Measurements from ENCODE around the gene STEAP1.

The STEAP1 gene

DNA sequence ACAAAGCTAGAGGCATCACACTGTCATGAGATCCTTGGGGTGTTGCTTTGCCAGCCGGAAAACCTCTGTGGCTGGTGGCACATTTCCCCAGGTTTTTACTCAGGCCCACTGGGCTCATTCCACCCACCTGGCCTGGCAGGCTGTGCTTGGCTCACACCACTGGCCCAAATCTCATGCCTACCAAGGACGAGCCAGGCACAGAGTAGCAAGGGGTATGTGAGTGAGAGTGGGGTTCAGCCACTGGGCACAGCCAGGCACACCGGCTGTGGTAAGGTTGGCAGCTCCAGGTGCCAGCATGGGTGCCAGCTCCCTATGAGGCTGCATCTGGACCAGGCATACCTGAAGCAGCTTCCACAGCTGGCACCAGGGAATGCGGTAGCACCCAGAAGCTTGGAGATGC, 21.4 kb downstream of the STEAP1 start:
- H3K27ac ChIP-seq (ENCODE audit: low read depth, low read length): no peak overlapping the region
- no peaks in the 10 kb centered on the region for H4K20me1 ChIP-seq (ENCODE audit: control insufficient read depth, insufficient read depth, low read depth, low read length)
- H3K9me3 ChIP-seq (ENCODE audit: control insufficient read depth, insufficient read depth, low read length): peaks cover 11% of the 10 kb centered on the region; the same call in 1 of the 2 replicates
- H3K4me3 ChIP-seq (ENCODE audit: low read length): no peak overlapping the region
- H3K4me1 ChIP-seq (ENCODE audit: control insufficient read depth, low read length): no peaks in the 10 kb centered on the region
- no peaks in the 10 kb centered on the region for H3K9me2 ChIP-seq (replicated peaks; ENCODE audit: control insufficient read depth, low read length)
- H3K4me2 ChIP-seq (ENCODE audit: low read length): no peak overlapping the region
- TF ChIP-seq EZH2phosphoT487 (IDR thresholded peaks at IDR 0.05; ENCODE audit: borderline replicate concordance, low read length): no peak
- TF ChIP-seq, protein P1, sequence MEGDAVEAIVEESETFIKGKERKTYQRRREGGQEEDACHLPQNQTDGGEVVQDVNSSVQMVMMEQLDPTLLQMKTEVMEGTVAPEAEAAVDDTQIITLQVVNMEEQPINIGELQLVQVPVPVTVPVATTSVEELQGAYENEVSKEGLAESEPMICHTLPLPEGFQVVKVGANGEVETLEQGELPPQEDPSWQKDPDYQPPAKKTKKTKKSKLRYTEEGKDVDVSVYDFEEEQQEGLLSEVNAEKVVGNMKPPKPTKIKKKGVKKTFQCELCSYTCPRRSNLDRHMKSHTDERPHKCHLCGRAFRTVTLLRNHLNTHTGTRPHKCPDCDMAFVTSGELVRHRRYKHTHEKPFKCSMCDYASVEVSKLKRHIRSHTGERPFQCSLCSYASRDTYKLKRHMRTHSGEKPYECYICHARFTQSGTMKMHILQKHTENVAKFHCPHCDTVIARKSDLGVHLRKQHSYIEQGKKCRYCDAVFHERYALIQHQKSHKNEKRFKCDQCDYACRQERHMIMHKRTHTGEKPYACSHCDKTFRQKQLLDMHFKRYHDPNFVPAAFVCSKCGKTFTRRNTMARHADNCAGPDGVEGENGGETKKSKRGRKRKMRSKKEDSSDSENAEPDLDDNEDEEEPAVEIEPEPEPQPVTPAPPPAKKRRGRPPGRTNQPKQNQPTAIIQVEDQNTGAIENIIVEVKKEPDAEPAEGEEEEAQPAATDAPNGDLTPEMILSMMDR (IDR thresholded peaks at IDR 0.05; ENCODE audit: low read depth, low read length, poor library complexity, severe bottlenecking): no peak
- H3F3A ChIP-seq (ENCODE audit: control insufficient read depth, insufficient read depth): no peaks in the 10 kb centered on the region
- no peaks in the 10 kb centered on the region for H3K36me3 ChIP-seq (ENCODE audit: control insufficient read depth, low read length)
- H3K27me3 ChIP-seq (ENCODE audit: control insufficient read depth, low read length): no peaks in the 10 kb centered on the region
- no peaks in the 10 kb centered on the region for H3K79me2 ChIP-seq (ENCODE audit: control insufficient read depth, low read length)

DNA sequence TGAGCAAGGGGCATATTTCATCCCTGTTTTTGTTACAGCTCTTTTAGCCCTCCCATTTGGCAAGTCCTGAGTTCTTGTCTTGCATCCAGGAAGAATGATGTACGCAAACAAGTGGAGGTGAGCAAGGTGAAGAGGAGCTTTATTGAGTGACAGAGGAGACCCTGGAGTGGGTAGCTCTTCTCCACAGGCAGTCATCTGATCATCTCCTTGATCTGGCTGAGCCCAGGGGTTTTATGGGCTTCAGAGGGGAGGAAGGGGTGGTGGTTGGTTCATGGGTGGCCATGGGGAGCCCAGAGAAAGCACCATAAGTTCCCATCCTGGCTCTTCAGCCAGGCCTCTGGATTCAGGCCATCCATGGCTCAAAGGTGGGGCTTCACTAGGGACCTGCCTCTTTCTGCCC, 21.9 kb downstream of the STEAP1 start:
- Histone ChIP-seq H3K4me2 (ENCODE audit: low read length) (no peak overlapping the region), H3K79me2 (ENCODE audit: control insufficient read depth, low read length) (no peaks in the 10 kb centered on the region), H3K27me3 (ENCODE audit: control insufficient read depth, low read length) (no peaks in the 10 kb centered on the region), H3K9me2 (replicated peaks; ENCODE audit: control insufficient read depth, low read length) (no peaks in the 10 kb centered on the region), H3K36me3 (ENCODE audit: control insufficient read depth, low read length) (no peaks in the 10 kb centered on the region), H3K4me1 (ENCODE audit: control insufficient read depth, low read length) (no peaks in the 10 kb centered on the region), H3K4me3 (ENCODE audit: low read length) (no peak overlapping the region), H3K27ac (ENCODE audit: low read depth, low read length) (no peak overlapping the region), H3F3A (ENCODE audit: control insufficient read depth, insufficient read depth) (no peaks in the 10 kb centered on the region), H3K9me3 (ENCODE audit: control insufficient read depth, insufficient read depth, low read length) (peaks cover 11% of the 10 kb centered on the region; the same call in 1 of the 2 replicates), H4K20me1 (ENCODE audit: control insufficient read depth, insufficient read depth, low read depth, low read length) (no peaks in the 10 kb centered on the region)
- TF ChIP-seq, protein P1 (IDR thresholded peaks at IDR 0.05; ENCODE audit: low read depth, low read length, poor library complexity, severe bottlenecking): no peak
- no peak for TF ChIP-seq EZH2phosphoT487 (IDR thresholded peaks at IDR 0.05; ENCODE audit: borderline replicate concordance, low read length)

DNA sequence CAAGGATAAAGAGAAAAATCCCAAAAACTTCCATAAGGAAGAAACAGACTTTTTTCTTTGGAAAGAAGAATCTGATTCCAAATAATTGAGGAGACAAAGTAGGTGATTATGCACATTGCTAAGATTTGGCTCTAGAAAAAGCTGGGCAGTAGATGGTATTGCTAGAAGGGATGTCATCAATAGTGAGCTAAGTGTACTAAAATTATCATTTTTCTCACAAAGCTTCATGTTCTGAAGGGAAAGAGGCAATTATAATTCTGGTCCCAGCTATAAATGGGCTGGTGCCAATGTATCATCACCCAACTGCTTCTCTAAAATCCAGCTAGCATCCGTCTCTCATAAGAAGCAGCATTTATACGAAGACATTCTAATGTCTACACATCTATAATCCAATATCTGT, 23.9 kb downstream of the STEAP1 start:
- Histone ChIP-seq H3K4me2 (ENCODE audit: low read length) (no peak overlapping the region), H3K36me3 (ENCODE audit: control insufficient read depth, low read length) (no peaks in the 10 kb centered on the region), H3F3A (ENCODE audit: control insufficient read depth, insufficient read depth) (no peaks in the 10 kb centered on the region), H3K79me2 (ENCODE audit: control insufficient read depth, low read length) (no peaks in the 10 kb centered on the region), H3K9me3 (ENCODE audit: control insufficient read depth, insufficient read depth, low read length) (peaks cover 11% of the 10 kb centered on the region; the same call in 1 of the 2 replicates), H3K27me3 (ENCODE audit: control insufficient read depth, low read length) (no peaks in the 10 kb centered on the region), H3K4me1 (ENCODE audit: control insufficient read depth, low read length) (no peaks in the 10 kb centered on the region), H3K27ac (ENCODE audit: low read depth, low read length) (no peak overlapping the region), H3K9me2 (replicated peaks; ENCODE audit: control insufficient read depth, low read length) (no peaks in the 10 kb centered on the region), H3K4me3 (ENCODE audit: low read length) (no peak overlapping the region), H4K20me1 (ENCODE audit: control insufficient read depth, insufficient read depth, low read depth, low read length) (no peaks in the 10 kb centered on the region)
- no peak for TF ChIP-seq EZH2phosphoT487 (IDR thresholded peaks at IDR 0.05; ENCODE audit: borderline replicate concordance, low read length)

DNA sequence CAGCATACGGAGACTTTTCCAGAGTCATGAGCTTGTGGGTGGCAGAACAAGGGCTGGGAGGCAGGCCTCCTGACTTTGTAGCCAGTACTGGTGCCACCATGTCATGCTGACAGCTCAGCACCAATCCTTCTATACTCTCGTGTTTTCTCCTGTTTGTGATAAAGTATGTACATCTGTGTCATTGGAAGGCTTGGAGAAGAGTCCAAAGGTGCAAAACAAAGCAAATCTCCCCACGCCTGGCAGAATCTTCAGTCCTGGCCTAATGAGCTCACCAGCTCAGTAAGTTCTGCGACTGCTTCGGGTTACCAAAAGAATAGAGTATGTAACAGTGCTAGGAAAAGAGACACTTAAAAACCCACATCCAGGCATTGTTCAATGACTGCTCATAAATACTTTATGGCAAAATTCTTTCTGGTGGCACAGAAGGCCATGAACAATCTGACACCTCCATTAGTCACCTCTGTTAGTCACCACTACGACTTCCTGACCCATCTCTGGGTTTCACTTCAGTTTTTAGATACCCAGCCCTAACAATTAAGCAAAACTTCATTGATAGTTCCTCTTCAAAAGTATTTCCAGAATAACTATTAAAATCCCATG, 24.5 kb downstream of the STEAP1 start:
- peaks cover 11% of the 10 kb centered on the region; the same call in 1 of the 2 replicates for H3K9me3 ChIP-seq (ENCODE audit: control insufficient read depth, insufficient read depth, low read length)
- H3K9me2 ChIP-seq (replicated peaks; ENCODE audit: control insufficient read depth, low read length): no peaks in the 10 kb centered on the region
- H3K27ac ChIP-seq (ENCODE audit: low read depth, low read length): no peak overlapping the region
- no peak overlapping the region for H3K4me3 ChIP-seq (ENCODE audit: low read length)
- no peak overlapping the region for H3K4me2 ChIP-seq (ENCODE audit: low read length)
- H3F3A ChIP-seq (ENCODE audit: control insufficient read depth, insufficient read depth): no peaks in the 10 kb centered on the region
- no peaks in the 10 kb centered on the region for H3K79me2 ChIP-seq (ENCODE audit: control insufficient read depth, low read length)
- H3K27me3 ChIP-seq (ENCODE audit: control insufficient read depth, low read length): no peaks in the 10 kb centered on the region
- H4K20me1 ChIP-seq (ENCODE audit: control insufficient read depth, insufficient read depth, low read depth, low read length): no peaks in the 10 kb centered on the region
- TF ChIP-seq, protein P1 (IDR thresholded peaks at IDR 0.05; ENCODE audit: low read depth, low read length, poor library complexity, severe bottlenecking): no peak
- no peak for TF ChIP-seq EZH2phosphoT487 (IDR thresholded peaks at IDR 0.05; ENCODE audit: borderline replicate concordance, low read length)
- H3K36me3 ChIP-seq (ENCODE audit: control insufficient read depth, low read length): no peaks in the 10 kb centered on the region
- no peaks in the 10 kb centered on the region for H3K4me1 ChIP-seq (ENCODE audit: control insufficient read depth, low read length)
